Renal cortex interstitium (tissue), 15 donors: Measurements from ENCODE around the gene DAZAP2. TPM values are rescaled to one million over a fixed set of nuclear protein-coding genes. Genes with fewer than 3 reads are reported as not detected.

ENCODE experiments used
- DNase-seq, 11 donors: peaks; one replicate each; pipeline ENCODE4 v3.0.0-alpha.2; 2013; ENCODE audit warnings: low read depth in 9 of 11, low spot score in 4 of 11; ENCODE audit errors: extremely low read depth in 1 of 11
- long read RNA-seq, 16 experiments: transcript quantifications; one replicate each; lab custom pipeline, GENCODE V29; 2026
- polyA plus RNA-seq, 3 donors: library from polyadenylated mRNA; unstranded; fragments of 120-200 nt; gene quantifications; one replicate each; pipeline ENCODE4 v1.2.1, GENCODE V29; 2013; ENCODE audit not compliant: insufficient read length in 3 of 3

The DAZAP2 gene
- polyA plus RNA-seq = 100 to 1,000 TPM; 259 to 294 (median 266) TPM
- long read RNA-seq, donor 1, transcript DAZAP2-201 (4 exons, 2,598 nt) = major isoform, 55 of 73 reads
- long read RNA-seq, donor 1, transcript DAZAP2-214 (2 exons, 3,664 nt) = minor isoform, 7 of 73 reads
- long read RNA-seq, donor 1, partial matches to known transcripts = 8 of 73 reads
- long read RNA-seq, donor 1, other reads (novel, unspliced or antisense) = 0 of 73 reads
- long read RNA-seq, donor 2, transcript DAZAP2-214 (2 exons, 3,664 nt) = minor isoform, 8 of 79 reads
- long read RNA-seq, donor 2, transcript DAZAP2-201 (4 exons, 2,598 nt) = major isoform, 48 of 79 reads
- long read RNA-seq, donor 2, partial matches to known transcripts = 21 of 79 reads
- long read RNA-seq, donor 2, other reads (novel, unspliced or antisense) = 0 of 79 reads
- long read RNA-seq, donor 3, transcript DAZAP2-201 (4 exons, 2,598 nt) = major isoform, 103 of 139 reads
- long read RNA-seq, donor 3, transcript DAZAP2-214 (2 exons, 3,664 nt) = minor isoform, 18 of 139 reads
- long read RNA-seq, donor 3, partial matches to known transcripts = 14 of 139 reads
- long read RNA-seq, donor 3, other reads (novel, unspliced or antisense) = 0 of 139 reads
- long read RNA-seq, donor 4, transcript DAZAP2-214 (2 exons, 3,664 nt) = minor isoform, 25 of 119 reads
- long read RNA-seq, donor 4, transcript DAZAP2-201 (4 exons, 2,598 nt) = major isoform, 50 of 119 reads
- long read RNA-seq, donor 4, partial matches to known transcripts = 41 of 119 reads
- long read RNA-seq, donor 4, other reads (novel, unspliced or antisense) = 0 of 119 reads
- long read RNA-seq, donor 5 = 0 reads
- long read RNA-seq, donor 6, transcript DAZAP2-201 (4 exons, 2,598 nt) = major isoform, 54 of 74 reads
- long read RNA-seq, donor 6, transcript DAZAP2-214 (2 exons, 3,664 nt) = minor isoform, 11 of 74 reads
- long read RNA-seq, donor 6, partial matches to known transcripts = 5 of 74 reads
- long read RNA-seq, donor 6, other reads (novel, unspliced or antisense) = 0 of 74 reads
- long read RNA-seq, donor 7, transcript DAZAP2-214 (2 exons, 3,664 nt) = minor isoform, 13 of 104 reads
- long read RNA-seq, donor 7, transcript DAZAP2-201 (4 exons, 2,598 nt) = major isoform, 78 of 104 reads
- long read RNA-seq, donor 7, partial matches to known transcripts = 7 of 104 reads
- long read RNA-seq, donor 7, other reads (novel, unspliced or antisense) = 0 of 104 reads
- long read RNA-seq, donor 8, transcript DAZAP2-214 (2 exons, 3,664 nt) = minor isoform, 10 of 230 reads
- long read RNA-seq, donor 8, transcript DAZAP2-201 (4 exons, 2,598 nt) = major isoform, 127 of 230 reads
- long read RNA-seq, donor 8, partial matches to known transcripts = 76 of 230 reads
- long read RNA-seq, donor 8, other reads (novel, unspliced or antisense) = 12 of 230 reads
- long read RNA-seq, donor 9, transcript DAZAP2-201 (4 exons, 2,598 nt) = major isoform, 56 of 93 reads
- long read RNA-seq, donor 9, transcript DAZAP2-214 (2 exons, 3,664 nt) = minor isoform, 27 of 93 reads
- long read RNA-seq, donor 9, partial matches to known transcripts = 6 of 93 reads
- long read RNA-seq, donor 9, other reads (novel, unspliced or antisense) = 0 of 93 reads
- long read RNA-seq, donor 10, transcript DAZAP2-214 (2 exons, 3,664 nt) = minor isoform, 18 of 130 reads
- long read RNA-seq, donor 10, transcript DAZAP2-201 (4 exons, 2,598 nt) = major isoform, 73 of 130 reads
- long read RNA-seq, donor 10, partial matches to known transcripts = 33 of 130 reads
- long read RNA-seq, donor 10, other reads (novel, unspliced or antisense) = 0 of 130 reads
- long read RNA-seq, donor 11, transcript DAZAP2-214 (2 exons, 3,664 nt) = minor isoform, 23 of 101 reads
- long read RNA-seq, donor 11, transcript DAZAP2-201 (4 exons, 2,598 nt) = major isoform, 60 of 101 reads
- long read RNA-seq, donor 11, partial matches to known transcripts = 5 of 101 reads
- long read RNA-seq, donor 11, other reads (novel, unspliced or antisense) = 10 of 101 reads
- long read RNA-seq, donor 12, transcript DAZAP2-201 (4 exons, 2,598 nt) = major isoform, 29 of 39 reads
- long read RNA-seq, donor 12, partial matches to known transcripts = 6 of 39 reads
- long read RNA-seq, donor 12, other reads (novel, unspliced or antisense) = 0 of 39 reads
- long read RNA-seq, donor 13 = 0 reads
- long read RNA-seq, donor 14, transcript DAZAP2-201 (4 exons, 2,598 nt) = major isoform, 73 of 130 reads
- long read RNA-seq, donor 14, transcript DAZAP2-214 (2 exons, 3,664 nt) = minor isoform, 19 of 130 reads
- long read RNA-seq, donor 14, partial matches to known transcripts = 29 of 130 reads
- long read RNA-seq, donor 14, other reads (novel, unspliced or antisense) = 7 of 130 reads
- long read RNA-seq, donor 15, transcript DAZAP2-201 (4 exons, 2,598 nt) = major isoform, 30 of 45 reads
- long read RNA-seq, donor 15, transcript DAZAP2-214 (2 exons, 3,664 nt) = minor isoform, 13 of 45 reads
- long read RNA-seq, donor 15, partial matches to known transcripts = 0 of 45 reads
- long read RNA-seq, donor 15, other reads (novel, unspliced or antisense) = 0 of 45 reads
- long read RNA-seq, donor 16, transcript DAZAP2-214 (2 exons, 3,664 nt) = minor isoform, 65 of 334 reads
- long read RNA-seq, donor 16, transcript DAZAP2-201 (4 exons, 2,598 nt) = major isoform, 167 of 334 reads
- long read RNA-seq, donor 16, partial matches to known transcripts = 87 of 334 reads
- long read RNA-seq, donor 16, other reads (novel, unspliced or antisense) = 5 of 334 reads

GRCh38 chr12:51238510-51239334, at the start of gene DAZAP2:
Gene DAZAP2, plus strand, starts transcription at chr12:51238826. Its CDS starts 82 bp downstream, at chr12:51238908.
- DNase-seq = peak; percentile 86 to 95 (median 93)

- DNase-seq = no peak
These were observed 48.8 kb upstream of the DAZAP2 start for GRCh38 chr12:51189790-51190355.

GRCh38 chr12:51190820-51191219, 47.8 kb upstream of the DAZAP2 start:
- DNase-seq = no peak

GRCh38 chr12:51191516-51192283, 46.9 kb upstream of the DAZAP2 start:
- DNase-seq = no peak

GRCh38 chr12:51192284-51192671, 46.3 kb upstream of the DAZAP2 start:
- no peak for DNase-seq

- DNase-seq = no peak
These were observed 42.8 kb upstream of the DAZAP2 start for GRCh38 chr12:51195841-51196240.

GRCh38 chr12:51196547-51196946, 42.1 kb upstream of the DAZAP2 start:
- DNase-seq = no peak

GRCh38 chr12:51197736-51198567, 40.7 kb upstream of the DAZAP2 start:
- DNase-seq = no peak

GRCh38 chr12:51198568-51199365, 39.9 kb upstream of the DAZAP2 start:
- no peak for DNase-seq

- DNase-seq = no peak
These were observed 39.2 kb upstream of the DAZAP2 start for GRCh38 chr12:51199366-51199945.

- no peak for DNase-seq
These were observed 38.5 kb upstream of the DAZAP2 start for GRCh38 chr12:51200156-51200555.

- DNase-seq = no peak
These were observed 37.8 kb upstream of the DAZAP2 start for GRCh38 chr12:51200806-51201205.
